Measurements from ENCODE around the gene DCAF4. TPM values are rescaled to one million over a fixed set of nuclear protein-coding genes. Genes with fewer than 3 reads are reported as not detected.

Gene DCAF4
- polyA plus RNA-seq, 1 donor, result 15.3 TPM

- WGBS (ENCODE audit: insufficient coverage, low lambda C conversion rate), result 95% methylated on average over 4 of the region's 43 CpGs
- H3K4me1 ChIP-seq (ENCODE audit: control insufficient read depth, insufficient read depth, low read length), result peaks cover 5% of the 10 kb centered on the region
Measured at GRCh38 chr14:72929316-72930080, 3.2 kb downstream of the DCAF4 start.

GRCh38 chr14:72932893-72933292, 6.6 kb downstream of the DCAF4 start:
- no peak overlapping the region for H3K4me3 ChIP-seq (ENCODE audit: low read length)
- WGBS (ENCODE audit: insufficient coverage, low lambda C conversion rate), result no CpG with 5 or more reads among the region's 7 CpGs
- peaks cover 3% of the 10 kb centered on the region for H3K9me3 ChIP-seq (ENCODE audit: control insufficient read depth, low read depth, low read length)
- H3K4me1 ChIP-seq (ENCODE audit: control insufficient read depth, insufficient read depth, low read length), result no peaks in the 10 kb centered on the region
- no peaks in the 10 kb centered on the region for H3K27me3 ChIP-seq (ENCODE audit: control insufficient read depth, insufficient read depth, low read length)
- DNase-seq, result no peak
- H3K36me3 ChIP-seq (ENCODE audit: control insufficient read depth, insufficient read depth, low read length), result peaks cover 3% of the 10 kb centered on the region
- no peak overlapping the region for H3K27ac ChIP-seq (ENCODE audit: low read length)

More at GRCh38 chr14:72929316-72930080, 3.2 kb downstream of the DCAF4 start:
- DNase-seq, result no peak
- Histone ChIP-seq H3K9me3 (ENCODE audit: control insufficient read depth, low read depth, low read length) (peaks cover 3% of the 10 kb centered on the region), H3K36me3 (ENCODE audit: control insufficient read depth, insufficient read depth, low read length) (no peaks in the 10 kb centered on the region), H3K27ac (ENCODE audit: low read length) (no peak overlapping the region), H3K27me3 (ENCODE audit: control insufficient read depth, insufficient read depth, low read length) (no peaks in the 10 kb centered on the region), H3K4me3 (ENCODE audit: low read length) (no peak overlapping the region)

GRCh38 chr14:72939630-72940029, 13.4 kb downstream of the DCAF4 start:
- WGBS (ENCODE audit: insufficient coverage, low lambda C conversion rate), result no CpG with 5 or more reads among the region's 13 CpGs

GRCh38 chr14:72941286-72941985, 15.2 kb downstream of the DCAF4 start:
- WGBS (ENCODE audit: insufficient coverage, low lambda C conversion rate), result 70% methylated on average over 2 of the region's 12 CpGs
- peaks cover 68% of the 10 kb centered on the region for H3K36me3 ChIP-seq (ENCODE audit: control insufficient read depth, insufficient read depth, low read length)

More at GRCh38 chr14:72939630-72940029, 13.4 kb downstream of the DCAF4 start:
- no peaks in the 10 kb centered on the region for H3K27me3 ChIP-seq (ENCODE audit: control insufficient read depth, insufficient read depth, low read length)
- H3K36me3 ChIP-seq (ENCODE audit: control insufficient read depth, insufficient read depth, low read length), result peaks cover 56% of the 10 kb centered on the region
- DNase-seq, result no peak
- no peak overlapping the region for H3K27ac ChIP-seq (ENCODE audit: low read length)
- no peaks in the 10 kb centered on the region for H3K4me1 ChIP-seq (ENCODE audit: control insufficient read depth, insufficient read depth, low read length)
- no peaks in the 10 kb centered on the region for H3K9me3 ChIP-seq (ENCODE audit: control insufficient read depth, low read depth, low read length)
- no peak overlapping the region for H3K4me3 ChIP-seq (ENCODE audit: low read length)

GRCh38 chr14:72942934-72943333, 16.7 kb downstream of the DCAF4 start:
- Histone ChIP-seq H3K4me3 (ENCODE audit: low read length) (no peak overlapping the region), H3K9me3 (ENCODE audit: control insufficient read depth, low read depth, low read length) (no peaks in the 10 kb centered on the region), H3K36me3 (ENCODE audit: control insufficient read depth, insufficient read depth, low read length) (peaks cover 78% of the 10 kb centered on the region), H3K27me3 (ENCODE audit: control insufficient read depth, insufficient read depth, low read length) (no peaks in the 10 kb centered on the region), H3K4me1 (ENCODE audit: control insufficient read depth, insufficient read depth, low read length) (no peaks in the 10 kb centered on the region), H3K27ac (ENCODE audit: low read length) (no peak overlapping the region)
- DNase-seq, result no peak
- no CpG with 5 or more reads among the region's 14 CpGs for WGBS (ENCODE audit: insufficient coverage, low lambda C conversion rate)

More at GRCh38 chr14:72941286-72941985, 15.2 kb downstream of the DCAF4 start:
- H3K4me1 ChIP-seq (ENCODE audit: control insufficient read depth, insufficient read depth, low read length), result no peaks in the 10 kb centered on the region
- no peaks in the 10 kb centered on the region for H3K9me3 ChIP-seq (ENCODE audit: control insufficient read depth, low read depth, low read length)
- no peaks in the 10 kb centered on the region for H3K27me3 ChIP-seq (ENCODE audit: control insufficient read depth, insufficient read depth, low read length)
- no peak overlapping the region for H3K27ac ChIP-seq (ENCODE audit: low read length)
- H3K4me3 ChIP-seq (ENCODE audit: low read length), result no peak overlapping the region
- no peak for DNase-seq

GRCh38 chr14:72943876-72944430, 17.7 kb downstream of the DCAF4 start:
- H3K4me3 ChIP-seq (ENCODE audit: low read length), result no peak overlapping the region
- no peaks in the 10 kb centered on the region for H3K27me3 ChIP-seq (ENCODE audit: control insufficient read depth, insufficient read depth, low read length)
- H3K9me3 ChIP-seq (ENCODE audit: control insufficient read depth, low read depth, low read length), result no peaks in the 10 kb centered on the region
- no peaks in the 10 kb centered on the region for H3K4me1 ChIP-seq (ENCODE audit: control insufficient read depth, insufficient read depth, low read length)
- 100% methylated on average over 3 of the region's 13 CpGs for WGBS (ENCODE audit: insufficient coverage, low lambda C conversion rate)
- peaks cover 71% of the 10 kb centered on the region for H3K36me3 ChIP-seq (ENCODE audit: control insufficient read depth, insufficient read depth, low read length)
- no peak overlapping the region for H3K27ac ChIP-seq (ENCODE audit: low read length)
- no peak for DNase-seq

GRCh38 chr14:72945356-72946027, 19.2 kb downstream of the DCAF4 start:
- Histone ChIP-seq H3K36me3 (ENCODE audit: control insufficient read depth, insufficient read depth, low read length) (peaks cover 61% of the 10 kb centered on the region), H3K27me3 (ENCODE audit: control insufficient read depth, insufficient read depth, low read length) (no peaks in the 10 kb centered on the region), H3K4me3 (ENCODE audit: low read length) (no peak overlapping the region), H3K9me3 (ENCODE audit: control insufficient read depth, low read depth, low read length) (no peaks in the 10 kb centered on the region), H3K27ac (ENCODE audit: low read length) (no peak overlapping the region), H3K4me1 (ENCODE audit: control insufficient read depth, insufficient read depth, low read length) (no peaks in the 10 kb centered on the region)
- DNase-seq, result no peak
- no CpG with 5 or more reads among the region's 13 CpGs for WGBS (ENCODE audit: insufficient coverage, low lambda C conversion rate)

GRCh38 chr14:72946491-72946890, 20.2 kb downstream of the DCAF4 start:
- H3K36me3 ChIP-seq (ENCODE audit: control insufficient read depth, insufficient read depth, low read length), result peaks cover 57% of the 10 kb centered on the region
- no peaks in the 10 kb centered on the region for H3K4me1 ChIP-seq (ENCODE audit: control insufficient read depth, insufficient read depth, low read length)
- H3K27me3 ChIP-seq (ENCODE audit: control insufficient read depth, insufficient read depth, low read length), result no peaks in the 10 kb centered on the region
- no peaks in the 10 kb centered on the region for H3K9me3 ChIP-seq (ENCODE audit: control insufficient read depth, low read depth, low read length)
- no peak for DNase-seq
- WGBS (ENCODE audit: insufficient coverage, low lambda C conversion rate), result no CpG with 5 or more reads among the region's 8 CpGs
- H3K4me3 ChIP-seq (ENCODE audit: low read length), result no peak overlapping the region
- H3K27ac ChIP-seq (ENCODE audit: low read length), result no peak overlapping the region

- H3K36me3 ChIP-seq (ENCODE audit: control insufficient read depth, insufficient read depth, low read length), result peaks cover 56% of the 10 kb centered on the region
- no peaks in the 10 kb centered on the region for H3K9me3 ChIP-seq (ENCODE audit: control insufficient read depth, low read depth, low read length)
- H3K27me3 ChIP-seq (ENCODE audit: control insufficient read depth, insufficient read depth, low read length), result no peaks in the 10 kb centered on the region
- no peaks in the 10 kb centered on the region for H3K4me1 ChIP-seq (ENCODE audit: control insufficient read depth, insufficient read depth, low read length)
- no CpG with 5 or more reads among the region's 9 CpGs for whole genome bisulfite sequencing (ENCODE audit: insufficient coverage, low lambda C conversion rate)
- H3K4me3 ChIP-seq (ENCODE audit: low read length), result no peak overlapping the region
- no peak overlapping the region for H3K27ac ChIP-seq (ENCODE audit: low read length)
- no peak for DNase-seq
Measured at GRCh38 chr14:72947366-72948160, 21.3 kb downstream of the DCAF4 start.
